Measurements from ENCODE around the gene ZNF654. TPM values are rescaled to one million over a fixed set of nuclear protein-coding genes. Genes with fewer than 3 reads are reported as not detected.

ZNF654 gene
- total and polyA plus RNA-seq, 2 donors (not counting 3 experiments of a cell fraction or from before 2014, with no cell fraction given), result 2.9 to 14.6 TPM

DNA sequence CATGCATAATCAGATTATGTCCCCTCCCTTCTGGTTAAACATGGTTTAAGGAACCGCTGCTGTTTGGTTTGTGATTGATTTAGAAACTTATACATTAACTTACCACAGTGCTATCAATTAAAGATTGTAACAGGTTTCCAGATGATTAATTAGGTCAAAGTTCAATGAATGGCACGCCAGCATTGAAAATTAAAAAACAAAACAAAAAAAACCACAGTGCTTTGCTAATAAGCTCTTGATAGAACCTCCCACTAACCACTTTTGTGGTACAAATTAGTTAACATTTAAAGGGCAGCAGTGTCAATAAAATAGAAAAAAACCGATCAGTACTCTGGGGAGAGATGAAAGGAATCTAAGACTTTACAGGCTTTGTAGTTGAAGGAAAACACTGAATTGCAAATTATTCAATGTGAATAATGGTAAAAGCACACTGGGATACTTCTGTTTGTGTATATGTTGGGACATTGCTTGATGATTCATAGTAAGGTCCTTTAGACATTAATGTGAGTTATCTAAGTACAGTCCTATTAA is 83.1 kb downstream of the ZNF654 start:
- Histone ChIP-seq H3K9me3 (replicated peaks; ENCODE audit: control insufficient read depth, insufficient read depth, low read length) (no peaks in the 10 kb centered on the region), H3K4me3 (replicated peaks in 1 of 3; ENCODE audit: insufficient read depth in 1 of 3, low read depth in 1 of 3, low read length in 3 of 3) (no peak overlapping the region), H4K20me1 (replicated peaks; ENCODE audit: control insufficient read depth, extremely low read depth, insufficient read depth, low read length) (no peaks in the 10 kb centered on the region), H3K9me1 (replicated peaks; ENCODE audit: control insufficient read depth, extremely low read depth, insufficient read depth, low read length) (no peaks in the 10 kb centered on the region), H3K4me2 (ENCODE audit: insufficient read depth, low read length) (no peak overlapping the region), H3K9ac (replicated peaks; ENCODE audit: extremely low read depth, insufficient read depth, low read length) (no peak overlapping the region), H3K27me3 (ENCODE audit: control insufficient read depth in 2 of 2, insufficient read depth in 2 of 2, low read length in 2 of 2) (no peaks in the 10 kb centered on the region), H3K79me2 (ENCODE audit: control insufficient read depth, insufficient read depth, low read length) (no peaks in the 10 kb centered on the region), H3K27ac (ENCODE audit: insufficient read depth, low read depth, low read length) (no peak overlapping the region), H3K4me1 (ENCODE audit: control insufficient read depth, extremely low read depth, insufficient read depth, low read length) (no peaks in the 10 kb centered on the region), H3K36me3 (ENCODE audit: control insufficient read depth in 2 of 2, extremely low read depth in 1 of 2, insufficient read depth in 2 of 2, low read length in 2 of 2) (peaks cover 2 to 7% of the 10 kb centered on the region in 2 experiments), H2AFZ (ENCODE audit: low read depth, low read length) (no peak overlapping the region)
- TF ChIP-seq POLR2A (IDR thresholded peaks at IDR 0.05; ENCODE audit: low read depth, low read length) (no peak), POLR2AphosphoS5 (IDR thresholded peaks at IDR 0.05; ENCODE audit: insufficient read depth, low read depth, low read length) (no peak), MYC (IDR thresholded peaks at IDR 0.05; ENCODE audit: low read depth, low read length) (no peak), CTCF (IDR thresholded peaks at IDR 0.05; ENCODE audit: extremely low read depth in 1 of 2, insufficient read depth in 1 of 2, low read depth in 1 of 2, low read length in 2 of 2) (no peak), MAX (IDR thresholded peaks at IDR 0.05; ENCODE audit: insufficient read depth, insufficient read length) (no peak), EZH2 (IDR thresholded peaks at IDR 0.05; ENCODE audit: borderline replicate concordance, low read depth, low read length, severe bottlenecking) (no peak), GATA2 (IDR thresholded peaks at IDR 0.05; ENCODE audit: insufficient read depth, insufficient read length, low read depth, low read length) (no peak), FOS (IDR thresholded peaks at IDR 0.05; ENCODE audit: borderline replicate concordance, insufficient read depth, low read length) (no peak), JUN (IDR thresholded peaks at IDR 0.05; ENCODE audit: borderline replicate concordance, insufficient read depth, insufficient read length, low read depth) (no peak)
- ChIA-PET POLR2A (no interaction called here), CTCF (interaction anchor here (1.1 kb wide), 1 partner anchor 29 kb away, joined by 4 read pairs; no protein-coding TSS in a partner anchor)
- BruUV-seq (replicated peaks), result no TSS peak
- intact Hi-C loops (cut with micrococcal nuclease) (no loop called here), dilution Hi-C loops (cut with MboI; ENCODE audit: extremely low pct_ligation_motif_present, low sequenced_read_pairs) (no loop called here)
- DNase-seq (ENCODE audit: low read depth, low spot score) (no peak), FAIRE-seq (no peak)

All from endothelial cell of umbilical vein (primary cell).